H1 (cell line): ENCODE data around the gene SUCLG2. TPM values are rescaled to one million over a fixed set of nuclear protein-coding genes. Genes with fewer than 3 reads are reported as not detected.

Experiments used
- CEBPB ChIP-seq: IDR thresholded peaks from 2 replicates; pipeline ENCODE4 v1.6.1; 2012; ENCODE audit warnings: low read depth, low read length
- CHD2 ChIP-seq: IDR thresholded peaks from 2 replicates; pipeline ENCODE4 v1.6.1; 2012; ENCODE audit warnings: low read length, improper control_type of control experiment
- JUN ChIP-seq: IDR thresholded peaks from 2 replicates; pipeline ENCODE4 v1.6.1; 2011; ENCODE audit warnings: low read depth, mild to moderate bottlenecking, improper control_type of control experiment, low read length
- MAFK ChIP-seq: IDR thresholded peaks from 2 replicates; pipeline ENCODE4 v1.6.1; 2012; ENCODE audit warnings: low read depth, mild to moderate bottlenecking, improper control_type of control experiment, low read length
- RXRA ChIP-seq: IDR thresholded peaks from 2 replicates; pipeline ENCODE4 v1.6.1; 2011; ENCODE audit warnings: low read depth, mild to moderate bottlenecking, low read length, moderate library complexity; ENCODE audit not compliant: insufficient read depth
- SP2 ChIP-seq: IDR thresholded peaks from 2 replicates; pipeline ENCODE4 v1.6.1; 2012; ENCODE audit warnings: mild to moderate bottlenecking, low read length, inconsistent platforms
- TAF7 ChIP-seq: optimal IDR thresholded peaks from 2 replicates; pipeline ENCODE3; 2011; ENCODE audit warnings: low read depth, mild to moderate bottlenecking, inconsistent platforms, low read length, moderate library complexity, borderline replicate concordance
- TCF12 ChIP-seq: IDR thresholded peaks from 2 replicates; pipeline ENCODE4 v1.6.1; 2011; ENCODE audit warnings: low read depth, mild to moderate bottlenecking, low read length
- polyA plus RNA-seq, 7 experiments: library from polyadenylated mRNA; depleted of rRNA in 3 of 7; stranded (reverse) in 5 of 7; unstranded in 2 of 7; fragments of >200 nt in 5 of 7; fragments of 200-250 nt in 2 of 7; gene quantifications; 1 replicate in 5 of 7; 2 replicates in 1 of 7; 4 replicates in 1 of 7; pipeline versions ENCODE4 v1.2.1 to v1.2.3, GENCODE V29; 2011 to 2013; ENCODE audit warnings: missing spikeins in 2 of 7, mixed read lengths in 2 of 7
- total RNA-seq: library from RNA; stranded (reverse); fragmentation: NEBNext Ultra II Directional; extraction: Animal tissue kit (Norgen Biotek cat#: 25700); gene quantifications from 2 replicates; pipeline ENCODE4 v1.2.1, GENCODE V29; 2021
- TF ChIP-seq, protein P1 (sequence below): IDR thresholded peaks from 2 replicates; pipeline ENCODE4 v1.6.1; 2011; ENCODE audit warnings: low read depth, mild to moderate bottlenecking, low read length; ENCODE audit not compliant: insufficient read depth

Gene SUCLG2
- total and polyA plus RNA-seq, 2 of the 8 experiments (the other 6 are each of a cell fraction or from before 2014, with no cell fraction given), result 12.9 to 46.2 TPM

DNA sequence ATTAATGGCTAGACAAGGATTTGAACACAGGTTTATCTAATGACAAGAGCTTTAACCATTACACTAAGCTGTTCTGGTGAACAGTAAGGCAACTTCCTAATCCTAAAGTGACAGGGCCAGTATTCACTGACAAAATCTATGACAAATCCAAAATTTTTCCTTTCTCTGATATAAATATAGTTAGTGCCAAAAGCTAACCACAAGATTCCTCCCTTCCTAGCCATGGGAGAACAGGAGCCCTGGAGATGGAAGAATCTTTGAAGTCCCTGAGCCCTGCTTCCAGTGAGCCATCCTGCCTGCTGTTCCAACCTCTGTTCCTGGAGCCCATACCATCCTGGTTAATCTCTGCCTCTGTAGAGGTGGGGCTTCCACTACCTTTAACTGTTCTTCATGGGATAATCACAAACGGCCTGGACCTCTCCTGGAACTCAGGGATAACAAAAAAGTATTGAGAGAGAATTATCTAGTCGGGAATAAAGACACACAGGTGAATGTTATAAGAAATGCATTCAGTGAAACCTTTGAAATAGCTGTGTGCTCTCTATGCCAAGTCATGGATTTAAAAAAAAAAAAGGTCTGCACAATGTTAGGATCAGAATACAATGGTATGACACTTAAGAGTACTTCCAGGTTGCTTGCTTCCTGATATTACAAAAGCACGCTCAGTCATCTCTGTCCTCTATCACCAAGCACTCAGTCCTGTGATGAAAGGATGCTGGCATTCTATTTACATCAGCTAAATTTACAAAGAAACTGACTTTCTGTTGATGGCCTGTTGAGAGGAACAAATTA is 235.8 kb downstream of the SUCLG2 start (continued):
- no peak for TF ChIP-seq JUN
- TF ChIP-seq, protein P1, sequence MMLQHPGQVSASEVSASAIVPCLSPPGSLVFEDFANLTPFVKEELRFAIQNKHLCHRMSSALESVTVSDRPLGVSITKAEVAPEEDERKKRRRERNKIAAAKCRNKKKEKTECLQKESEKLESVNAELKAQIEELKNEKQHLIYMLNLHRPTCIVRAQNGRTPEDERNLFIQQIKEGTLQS, result no peak
- no peak for TF ChIP-seq CEBPB
- TF ChIP-seq MAFK, result no peak
- no peak for TF ChIP-seq RXRA
- TF ChIP-seq SP2, result no peak
- no peak for TF ChIP-seq TCF12
- no peak for TF ChIP-seq CHD2
- TF ChIP-seq TAF7, result no peak
